Measurements from ENCODE around the gene ZNF28. TPM values are rescaled to one million over a fixed set of nuclear protein-coding genes. Genes with fewer than 3 reads are reported as not detected.
A peak's percentile ranks its signal among the peaks of the same experiment; 100 is the strongest.
"Not testable (repeated sequence)": the region's sequence is repeated elsewhere in the genome, so short reads cannot be mapped to it uniquely, and the experiment has no call there.

Gene ZNF28
- total RNA-seq (2014; rRNA removed; shearing (Covaris generic)), result 18.5 and 23.9 TPM in 2 replicates

- not testable (repeated sequence) for H3K27me3 ChIP-seq (ENCODE audit: control insufficient read depth, insufficient read depth, low read length); H3K36me3 ChIP-seq (replicated peaks; ENCODE audit: control insufficient read depth, insufficient read depth, low read length)
- peak within 1 kb of the TSS; percentile 57 for H3K4me3 ChIP-seq (ENCODE audit: insufficient read depth, low read depth, low read length)
- peak; percentile 47 for DNase-seq
Observed at GRCh38 chr19:52821204-52821960, at the start of gene ZNF28. Gene ZNF28, minus strand, starts transcription at chr19:52821633. Its CDS starts 3,675 bp downstream, at chr19:52817958.

- H3K27me3 ChIP-seq (ENCODE audit: control insufficient read depth, insufficient read depth, low read length); H3K36me3 ChIP-seq (replicated peaks; ENCODE audit: control insufficient read depth, insufficient read depth, low read length); DNase-seq; H3K4me3 ChIP-seq (ENCODE audit: insufficient read depth, low read depth, low read length): not testable (repeated sequence)
Observed at GRCh38 chr19:52868031-52868430, 46.6 kb upstream of the ZNF28 start.

- H3K4me3 ChIP-seq (ENCODE audit: insufficient read depth, low read depth, low read length), result peak within 1 kb of the TSS; percentile 60
- not testable (repeated sequence) for H3K36me3 ChIP-seq (replicated peaks; ENCODE audit: control insufficient read depth, insufficient read depth, low read length); H3K27me3 ChIP-seq (ENCODE audit: control insufficient read depth, insufficient read depth, low read length)
- peak; percentile 82 for DNase-seq
Observed at GRCh38 chr19:52857378-52858191, 36.2 kb upstream of the ZNF28 start, which contains the start of gene ZNF468. Gene ZNF468, minus strand, starts transcription at chr19:52857619. Its CDS starts 3,347 bp downstream, at chr19:52854272.

- peak overlapping the region; percentile 60 for H3K4me3 ChIP-seq (ENCODE audit: insufficient read depth, low read depth, low read length)
- DNase-seq, result peak; percentile 40
Observed at GRCh38 chr19:52856540-52857377, 35.3 kb upstream of the ZNF28 start.

GRCh38 chr19:52847352-52847751 lies 25.9 kb upstream of the ZNF28 start:
- H3K36me3 ChIP-seq (replicated peaks; ENCODE audit: control insufficient read depth, insufficient read depth, low read length); H3K27me3 ChIP-seq (ENCODE audit: control insufficient read depth, insufficient read depth, low read length); H3K4me3 ChIP-seq (ENCODE audit: insufficient read depth, low read depth, low read length); DNase-seq: not testable (repeated sequence)

More at GRCh38 chr19:52856540-52857377, 35.3 kb upstream of the ZNF28 start:
- not testable (repeated sequence) for H3K27me3 ChIP-seq (ENCODE audit: control insufficient read depth, insufficient read depth, low read length); H3K36me3 ChIP-seq (replicated peaks; ENCODE audit: control insufficient read depth, insufficient read depth, low read length)

- DNase-seq; H3K4me3 ChIP-seq (ENCODE audit: insufficient read depth, low read depth, low read length); H3K27me3 ChIP-seq (ENCODE audit: control insufficient read depth, insufficient read depth, low read length): not testable (repeated sequence)
- peaks cover 22% of the 10 kb centered on the region for H3K36me3 ChIP-seq (replicated peaks; ENCODE audit: control insufficient read depth, insufficient read depth, low read length)
Observed at GRCh38 chr19:52840825-52841465, 19.5 kb upstream of the ZNF28 start.

- not testable (repeated sequence) for H3K27me3 ChIP-seq (ENCODE audit: control insufficient read depth, insufficient read depth, low read length); DNase-seq; H3K4me3 ChIP-seq (ENCODE audit: insufficient read depth, low read depth, low read length); H3K36me3 ChIP-seq (replicated peaks; ENCODE audit: control insufficient read depth, insufficient read depth, low read length)
Observed at GRCh38 chr19:52834289-52834688, 12.9 kb upstream of the ZNF28 start.

- DNase-seq, result not testable (repeated sequence)
Observed at GRCh38 chr19:52833541-52833940, 12.1 kb upstream of the ZNF28 start.

GRCh38 chr19:52829866-52830265 lies 8.4 kb upstream of the ZNF28 start:
- H3K4me3 ChIP-seq (ENCODE audit: insufficient read depth, low read depth, low read length); H3K36me3 ChIP-seq (replicated peaks; ENCODE audit: control insufficient read depth, insufficient read depth, low read length); DNase-seq; H3K27me3 ChIP-seq (ENCODE audit: control insufficient read depth, insufficient read depth, low read length): not testable (repeated sequence)

More at GRCh38 chr19:52833541-52833940, 12.1 kb upstream of the ZNF28 start:
- not testable (repeated sequence) for H3K27me3 ChIP-seq (ENCODE audit: control insufficient read depth, insufficient read depth, low read length); H3K4me3 ChIP-seq (ENCODE audit: insufficient read depth, low read depth, low read length); H3K36me3 ChIP-seq (replicated peaks; ENCODE audit: control insufficient read depth, insufficient read depth, low read length)

GRCh38 chr19:52825765-52826164 lies 4.3 kb upstream of the ZNF28 start:
- H3K4me3 ChIP-seq (ENCODE audit: insufficient read depth, low read depth, low read length), result no peak overlapping the region
- H3K36me3 ChIP-seq (replicated peaks; ENCODE audit: control insufficient read depth, insufficient read depth, low read length), result no peaks in the 10 kb centered on the region
- H3K27me3 ChIP-seq (ENCODE audit: control insufficient read depth, insufficient read depth, low read length), result no peaks in the 10 kb centered on the region
- no peak for DNase-seq

GRCh38 chr19:52823676-52824075 lies 2.2 kb upstream of the ZNF28 start:
- no peaks in the 10 kb centered on the region for H3K27me3 ChIP-seq (ENCODE audit: control insufficient read depth, insufficient read depth, low read length)
- H3K36me3 ChIP-seq (replicated peaks; ENCODE audit: control insufficient read depth, insufficient read depth, low read length), result no peaks in the 10 kb centered on the region
- no peak for DNase-seq
- H3K4me3 ChIP-seq (ENCODE audit: insufficient read depth, low read depth, low read length), result no peak overlapping the region

GRCh38 chr19:52820472-52821203 lies 795 bp downstream of the ZNF28 start:
- H3K27me3 ChIP-seq (ENCODE audit: control insufficient read depth, insufficient read depth, low read length); H3K36me3 ChIP-seq (replicated peaks; ENCODE audit: control insufficient read depth, insufficient read depth, low read length): not testable (repeated sequence)
- DNase-seq, result peak; percentile 32
- peak overlapping the region; percentile 57 for H3K4me3 ChIP-seq (ENCODE audit: insufficient read depth, low read depth, low read length)

GRCh38 chr19:52809801-52810200 lies 11.6 kb downstream of the ZNF28 start:
- H3K27me3 ChIP-seq (ENCODE audit: control insufficient read depth, insufficient read depth, low read length), result no peaks in the 10 kb centered on the region
- no peak overlapping the region for H3K4me3 ChIP-seq (ENCODE audit: insufficient read depth, low read depth, low read length)
- peaks cover 4% of the 10 kb centered on the region for H3K36me3 ChIP-seq (replicated peaks; ENCODE audit: control insufficient read depth, insufficient read depth, low read length)
- DNase-seq, result peak; percentile 21

Measured in H7 (cell line).